SU-DHL-6 (cell line): ENCODE measurements around the gene MME.

Experiments used
- H2AFZ ChIP-seq: fragments of 200-600 bp; sonication (generic); 2 replicates; pipeline ENCODE4 v1.6.1; 2014; ENCODE audit warnings: low read depth, mild to moderate bottlenecking, moderate library complexity, mixed read lengths, antibody characterized with exemption, low read length; ENCODE audit not compliant: severe bottlenecking
- H3F3A ChIP-seq: fragments of 200-600 bp; shearing (Covaris generic); 2 replicates; pipeline ENCODE4 v1.6.0; 2016; ENCODE audit warnings: antibody characterized with exemption, mild to moderate bottlenecking; ENCODE audit not compliant: insufficient read depth
- H3K27ac ChIP-seq: fragments of 200-600 bp; sonication (generic); 2 replicates; pipeline ENCODE4 v1.5.1; 2016; ENCODE audit warnings: low read depth, mild to moderate bottlenecking, low read length, moderate library complexity, mixed read lengths
- H3K27me3 ChIP-seq: fragments of 200-600 bp; sonication (generic), shearing (Covaris generic); 2 replicates; pipeline ENCODE4 v1.6.0; 2014; ENCODE audit warnings: mild to moderate bottlenecking, low read length
- H3K36me3 ChIP-seq: fragments of 200-600 bp; sonication (generic); 2 replicates; pipeline ENCODE4 v1.6.1; 2014; ENCODE audit warnings: mild to moderate bottlenecking, low read length, mixed read lengths
- H3K4me2 ChIP-seq: fragments of 300-600, 200-600 bp; shearing (Covaris generic), sonication (generic); 2 replicates; pipeline ENCODE4 v1.6.0; 2014; ENCODE audit warnings: low read length, low read depth, mild to moderate bottlenecking; ENCODE audit not compliant: poor library complexity, severe bottlenecking
- H3K4me3 ChIP-seq: fragments of 200-600 bp; sonication (generic); 2 replicates; pipeline ENCODE4 v1.5.1; 2014; ENCODE audit warnings: antibody characterized with exemption, low read length, mild to moderate bottlenecking, mixed read lengths; ENCODE audit not compliant: insufficient read depth, poor library complexity, severe bottlenecking
- H3K79me2 ChIP-seq: fragments of 200-600 bp; sonication (generic); 2 replicates; pipeline ENCODE4 v1.6.1; 2014; ENCODE audit warnings: mild to moderate bottlenecking, low read length, moderate library complexity; ENCODE audit not compliant: insufficient read depth
- H3K9ac ChIP-seq: fragments of 200-600 bp; sonication (generic); 2 replicates; pipeline ENCODE4 v1.7.0; 2014; ENCODE audit warnings: mild to moderate bottlenecking, low read length
- H3K9me2 ChIP-seq: fragments of 200-600 bp; sonication (generic); replicated peaks from 2 replicates; pipeline ENCODE4 v1.6.1; 2014; ENCODE audit warnings: low read length; ENCODE audit not compliant: insufficient read depth
- H3K9me3 ChIP-seq: fragments of 200-600 bp; sonication (generic); 2 replicates; pipeline ENCODE4 v1.6.1; 2014; ENCODE audit warnings: low read length, mixed read lengths; ENCODE audit not compliant: insufficient read depth
- H4K20me1 ChIP-seq: fragments of 200-600 bp; sonication (generic); 2 replicates; pipeline ENCODE4 v1.6.1; 2014; ENCODE audit warnings: low read depth, mild to moderate bottlenecking, antibody characterized with exemption, low read length, moderate library complexity, mixed read lengths
- CTCF ChIP-seq: fragments of 200-600 bp; sonication (generic); IDR thresholded peaks from one replicate; pipeline ENCODE4 v1.5.1; 2017; ENCODE audit warnings: antibody characterized with exemption, mild to moderate bottlenecking, low read length, moderate library complexity; ENCODE audit not compliant: insufficient read depth, poor library complexity, severe bottlenecking
- EZH2phosphoT487 ChIP-seq: fragments of 200-600 bp; sonication (generic), shearing (Covaris generic); conservative IDR thresholded peaks from 2 replicates; pipeline ENCODE4 v1.6.1; 2018; ENCODE audit warnings: mild to moderate bottlenecking, antibody characterized with exemption, low read length, moderate library complexity, mixed read lengths

MME gene

GRCh38 chr3:155138677-155139076 lies 58.6 kb downstream of the MME start:
- no peaks in the 10 kb centered on the region for H3K27me3 ChIP-seq
- TF ChIP-seq CTCF, result no peak
- no peak for TF ChIP-seq EZH2phosphoT487
- peaks cover 65% of the 10 kb centered on the region for H3K36me3 ChIP-seq
- no peaks in the 10 kb centered on the region for H3F3A ChIP-seq
- H3K4me2 ChIP-seq, result no peak overlapping the region
- H3K79me2 ChIP-seq, result peaks cover 12% of the 10 kb centered on the region; the same call in 1 of the 2 replicates
- no peaks in the 10 kb centered on the region for H3K9me2 ChIP-seq
- H3K27ac ChIP-seq, result no peak overlapping the region
- no peak overlapping the region for H3K4me3 ChIP-seq
- H3K9ac ChIP-seq, result no peak overlapping the region
- no peaks in the 10 kb centered on the region for H4K20me1 ChIP-seq
- H2AFZ ChIP-seq, result no peak overlapping the region
- no peaks in the 10 kb centered on the region for H3K9me3 ChIP-seq

GRCh38 chr3:155147588-155147987 lies 67.5 kb downstream of the MME start:
- H4K20me1 ChIP-seq, result no peaks in the 10 kb centered on the region
- H2AFZ ChIP-seq, result no peak overlapping the region
- H3K27ac ChIP-seq, result no peak overlapping the region
- TF ChIP-seq CTCF (no peak), EZH2phosphoT487 (no peak)
- H3K9ac ChIP-seq, result no peak overlapping the region
- H3K9me2 ChIP-seq, result no peaks in the 10 kb centered on the region
- H3K9me3 ChIP-seq, result no peaks in the 10 kb centered on the region
- H3K79me2 ChIP-seq, result no peaks in the 10 kb centered on the region
- no peaks in the 10 kb centered on the region for H3F3A ChIP-seq
- H3K4me2 ChIP-seq, result no peak overlapping the region
- no peaks in the 10 kb centered on the region for H3K27me3 ChIP-seq
- peaks cover 70% of the 10 kb centered on the region for H3K36me3 ChIP-seq
- no peak overlapping the region for H3K4me3 ChIP-seq

GRCh38 chr3:155149494-155149893 lies 69.4 kb downstream of the MME start:
- TF ChIP-seq CTCF, result no peak
- no peak for TF ChIP-seq EZH2phosphoT487
- no peaks in the 10 kb centered on the region for H3K27me3 ChIP-seq
- no peaks in the 10 kb centered on the region for H3K79me2 ChIP-seq
- H3K4me3 ChIP-seq, result no peak overlapping the region
- peaks cover 55% of the 10 kb centered on the region for H3K36me3 ChIP-seq
- no peak overlapping the region for H3K9ac ChIP-seq
- H3K9me2 ChIP-seq, result no peaks in the 10 kb centered on the region
- H3K4me2 ChIP-seq, result no peak overlapping the region
- H3K27ac ChIP-seq, result no peak overlapping the region
- H3K9me3 ChIP-seq, result no peaks in the 10 kb centered on the region
- no peaks in the 10 kb centered on the region for H3F3A ChIP-seq
- no peaks in the 10 kb centered on the region for H4K20me1 ChIP-seq
- no peak overlapping the region for H2AFZ ChIP-seq
